Measurements from ENCODE around the gene METTL17.
"Not testable (repeated sequence)": the region's sequence is repeated elsewhere in the genome, so short reads cannot be mapped to it uniquely, and the experiment has no call there.

Gene METTL17

GRCh38 chr14:20989787-20990600 lies at the start of gene METTL17:
Gene METTL17, plus strand, starts transcription at chr14:20989980. Its CDS starts 23 bp downstream, at chr14:20990003.
- H3K4me3 ChIP-seq (ENCODE audit: low read depth, low read length) = peak within 1 kb of the TSS; percentile 86

DNA sequence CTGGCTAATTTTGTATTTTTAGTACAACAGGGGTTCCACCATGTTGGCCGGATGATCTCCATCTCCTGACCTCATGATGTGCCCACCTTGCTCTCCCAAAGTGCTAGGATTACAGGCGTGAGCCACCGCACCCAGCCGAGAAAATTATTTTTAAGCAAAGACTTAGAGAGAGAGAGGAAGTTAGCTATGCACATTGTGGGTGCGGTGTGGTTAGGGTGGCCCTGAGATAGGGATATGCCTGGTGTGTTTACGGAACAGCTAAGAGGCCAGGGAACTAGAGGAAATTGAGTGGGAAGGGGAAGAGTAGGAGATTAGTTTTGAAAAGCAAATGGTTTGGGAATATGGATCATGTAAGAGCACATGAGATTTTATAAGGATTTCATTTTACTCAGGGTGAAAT lies 44.6 kb upstream of the METTL17 start:
- not testable (repeated sequence) for H3K4me3 ChIP-seq (ENCODE audit: low read depth, low read length)

- not testable (repeated sequence) for H3K4me3 ChIP-seq (ENCODE audit: low read depth, low read length)
Observed at GRCh38 chr14:20946707-20947106, 43.1 kb upstream of the METTL17 start.

- H3K4me3 ChIP-seq (ENCODE audit: low read depth, low read length) = not testable (repeated sequence)
Observed at GRCh38 chr14:20954736-20955537, 34.8 kb upstream of the METTL17 start, which contains the start of gene RNASE2. Gene RNASE2, plus strand, starts transcription at chr14:20955487. Its CDS starts 285 bp downstream, at chr14:20955772.

- not testable (repeated sequence) for H3K4me3 ChIP-seq (ENCODE audit: low read depth, low read length)
Observed at GRCh38 chr14:20955538-20955873, 34.3 kb upstream of the METTL17 start.

DNA sequence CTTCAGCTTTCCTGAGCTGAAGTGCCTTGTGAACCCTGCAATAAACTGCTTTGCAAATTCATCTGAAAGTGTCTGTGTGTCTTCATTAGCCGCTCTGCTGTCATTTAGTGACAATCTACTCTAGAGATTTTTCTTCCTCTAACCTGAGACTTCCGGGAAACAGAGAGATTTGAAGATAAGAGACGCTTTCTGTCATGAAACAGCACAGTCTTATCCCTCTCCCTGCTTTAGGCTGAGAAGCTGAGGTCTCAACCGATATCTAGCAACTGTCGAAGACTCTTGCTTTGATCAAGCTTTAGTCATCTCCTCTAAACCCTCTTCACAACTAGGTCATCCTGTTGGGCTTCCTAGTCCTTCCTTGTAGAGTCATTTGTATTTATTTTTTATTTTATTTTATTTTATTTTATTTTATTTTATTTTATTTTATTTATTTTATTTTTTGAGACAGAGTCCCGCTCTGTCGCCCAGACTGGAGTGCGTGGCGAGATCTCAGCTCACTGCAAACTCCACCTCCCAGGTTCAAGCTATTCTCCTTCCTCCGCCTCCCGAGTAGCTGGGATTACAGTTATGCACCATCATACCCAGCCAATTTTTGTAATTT lies 33.3 kb upstream of the METTL17 start:
- no peak overlapping the region for H3K4me3 ChIP-seq (ENCODE audit: low read depth, low read length)

- not testable (repeated sequence) for H3K4me3 ChIP-seq (ENCODE audit: low read depth, low read length)
Observed at GRCh38 chr14:20958946-20959345, 30.8 kb upstream of the METTL17 start.

DNA sequence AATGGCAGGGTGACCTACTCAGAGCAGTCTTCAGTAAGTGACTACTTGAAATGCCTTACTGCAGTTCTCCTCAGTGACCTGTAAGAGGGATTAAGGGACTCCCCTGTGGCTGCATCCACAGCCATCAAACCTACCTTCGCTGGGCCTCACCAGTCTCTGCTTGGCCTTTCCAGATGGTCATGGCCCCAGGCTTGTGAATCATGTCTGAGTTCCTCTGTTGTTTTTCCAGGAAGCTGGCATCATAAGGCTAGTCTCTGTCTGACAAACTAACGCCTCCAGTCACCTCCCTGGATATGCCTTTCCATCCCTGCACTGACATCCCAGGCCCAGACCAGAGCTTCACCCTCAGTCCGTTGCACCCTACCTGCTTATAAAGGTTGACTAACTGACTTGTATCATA lies 20.4 kb upstream of the METTL17 start:
- H3K4me3 ChIP-seq (ENCODE audit: low read depth, low read length) = no peak overlapping the region

DNA sequence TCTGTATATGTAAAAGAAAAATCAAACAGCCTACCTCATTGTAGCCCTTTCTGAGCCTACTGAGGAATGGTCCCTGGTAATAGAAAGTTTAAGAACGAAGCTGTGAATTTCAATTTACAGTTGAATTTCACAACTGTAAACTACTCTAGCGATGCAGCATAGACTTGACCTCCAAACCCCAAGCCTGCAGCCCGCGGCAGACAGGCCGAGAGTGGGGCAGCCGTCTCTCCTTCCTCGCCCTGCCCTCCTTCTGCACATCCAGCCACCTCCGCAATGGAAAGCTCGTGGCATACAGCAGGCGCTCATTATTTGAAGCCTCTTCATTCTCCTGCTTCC lies 19.2 kb upstream of the METTL17 start:
- H3K4me3 ChIP-seq (ENCODE audit: low read depth, low read length) = peak overlapping the region; percentile 81

- peak overlapping the region; percentile 81 for H3K4me3 ChIP-seq (ENCODE audit: low read depth, low read length)
Observed at GRCh38 chr14:20970983-20971704, 18.6 kb upstream of the METTL17 start.

DNA sequence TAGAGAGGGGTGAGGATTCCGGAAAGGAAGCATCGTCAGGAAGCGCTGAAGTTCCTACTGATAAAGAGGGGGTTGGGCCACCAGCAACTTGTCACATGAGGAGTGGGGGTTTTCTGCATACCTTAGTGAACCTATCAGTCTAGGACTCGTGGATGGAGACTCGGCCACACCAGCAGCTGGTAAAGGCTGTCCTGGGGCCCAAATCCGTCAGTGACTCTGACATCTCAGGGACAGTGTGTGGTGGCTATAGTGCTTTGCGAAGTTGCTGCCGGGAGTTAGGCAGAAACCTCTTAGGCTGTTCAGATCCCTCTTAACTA lies 18.1 kb upstream of the METTL17 start:
- no peak overlapping the region for H3K4me3 ChIP-seq (ENCODE audit: low read depth, low read length)

GRCh38 chr14:20973501-20973900 lies 16.3 kb upstream of the METTL17 start:
- no peak overlapping the region for H3K4me3 ChIP-seq (ENCODE audit: low read depth, low read length)

DNA sequence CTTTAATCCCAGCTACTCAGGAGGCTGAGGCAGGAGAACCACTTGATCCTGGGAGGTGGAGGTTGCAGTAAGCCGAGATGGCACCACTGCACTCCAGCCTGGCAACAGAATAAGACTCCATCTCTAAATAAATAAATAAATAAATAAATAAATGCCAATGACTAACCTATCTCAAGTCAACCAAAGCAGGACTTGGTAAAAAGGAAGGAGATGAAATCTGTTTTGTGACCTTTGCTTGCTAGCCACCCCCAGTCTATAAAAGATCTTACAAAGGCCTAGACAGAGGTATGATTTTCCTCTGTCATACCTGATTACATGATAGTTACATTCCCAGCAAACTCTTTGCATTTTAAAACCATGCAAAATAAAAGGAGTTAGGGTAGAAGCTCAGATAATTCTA lies 13.5 kb upstream of the METTL17 start:
- H3K4me3 ChIP-seq (ENCODE audit: low read depth, low read length) = no peak overlapping the region

DNA sequence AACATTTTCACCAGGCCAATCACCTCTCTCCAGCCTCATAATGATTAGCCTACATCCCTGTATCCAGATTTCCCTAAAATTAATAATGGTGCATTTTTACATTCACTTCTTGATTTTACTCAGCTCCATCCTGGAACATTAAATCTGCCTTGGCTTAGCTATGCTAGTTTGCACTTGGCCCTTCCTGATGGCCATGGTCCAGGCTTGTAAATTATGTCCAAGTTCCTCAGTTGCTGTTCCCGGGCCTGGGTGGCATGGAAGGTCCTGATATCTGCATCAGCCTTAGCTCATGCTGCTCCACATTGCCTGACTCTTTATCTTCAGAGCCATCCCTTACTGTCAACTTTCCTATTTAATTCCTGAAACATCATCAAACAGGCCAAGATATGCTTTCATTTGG lies 11.1 kb upstream of the METTL17 start:
- H3K4me3 ChIP-seq (ENCODE audit: low read depth, low read length) = no peak overlapping the region

DNA sequence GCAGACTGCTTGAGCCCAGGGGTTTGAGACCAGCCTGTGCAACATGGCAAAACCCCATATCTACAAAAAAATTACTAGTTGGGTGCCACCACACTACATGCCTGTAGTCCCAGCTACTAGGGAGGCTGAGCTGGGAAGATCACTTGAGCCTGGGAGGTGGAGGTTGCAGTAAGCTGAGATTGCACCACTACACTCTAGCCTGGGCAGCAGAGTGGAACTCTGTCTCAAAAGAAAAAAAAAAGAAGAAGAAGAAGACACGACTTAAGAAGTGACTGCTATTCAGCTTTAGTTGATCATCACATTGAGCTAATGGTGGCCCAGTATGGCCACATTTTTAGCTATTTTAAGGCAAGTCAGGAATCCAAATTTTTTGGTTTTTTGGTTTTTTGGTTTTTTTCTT lies 8.9 kb upstream of the METTL17 start:
- H3K4me3 ChIP-seq (ENCODE audit: low read depth, low read length) = no peak overlapping the region

GRCh38 chr14:20982646-20983369 lies 7.0 kb upstream of the METTL17 start:
- no peak overlapping the region for H3K4me3 ChIP-seq (ENCODE audit: low read depth, low read length)

- H3K4me3 ChIP-seq (ENCODE audit: low read depth, low read length) = not testable (repeated sequence)
Observed at GRCh38 chr14:20985650-20986049, 4.1 kb upstream of the METTL17 start.

DNA sequence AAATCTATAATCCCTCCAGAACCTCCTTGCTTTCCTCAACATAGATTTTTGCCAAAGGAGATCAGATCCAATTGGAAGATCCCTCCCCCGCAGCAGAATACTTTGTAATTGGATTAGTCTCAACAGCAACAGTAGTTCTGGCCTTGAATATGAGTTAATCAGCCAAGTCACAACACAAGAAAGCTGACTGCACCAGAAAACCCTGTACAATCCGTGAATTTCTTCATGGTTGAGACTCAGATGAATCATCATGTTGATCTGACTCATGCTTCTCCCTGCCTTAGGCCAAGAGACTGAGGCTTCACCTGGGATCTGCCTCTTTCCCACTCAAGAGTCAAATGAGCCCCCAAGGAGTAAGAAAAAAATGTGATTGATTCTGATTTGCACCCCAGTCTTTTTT lies 3.0 kb upstream of the METTL17 start:
- no peak overlapping the region for H3K4me3 ChIP-seq (ENCODE audit: low read depth, low read length)

DNA sequence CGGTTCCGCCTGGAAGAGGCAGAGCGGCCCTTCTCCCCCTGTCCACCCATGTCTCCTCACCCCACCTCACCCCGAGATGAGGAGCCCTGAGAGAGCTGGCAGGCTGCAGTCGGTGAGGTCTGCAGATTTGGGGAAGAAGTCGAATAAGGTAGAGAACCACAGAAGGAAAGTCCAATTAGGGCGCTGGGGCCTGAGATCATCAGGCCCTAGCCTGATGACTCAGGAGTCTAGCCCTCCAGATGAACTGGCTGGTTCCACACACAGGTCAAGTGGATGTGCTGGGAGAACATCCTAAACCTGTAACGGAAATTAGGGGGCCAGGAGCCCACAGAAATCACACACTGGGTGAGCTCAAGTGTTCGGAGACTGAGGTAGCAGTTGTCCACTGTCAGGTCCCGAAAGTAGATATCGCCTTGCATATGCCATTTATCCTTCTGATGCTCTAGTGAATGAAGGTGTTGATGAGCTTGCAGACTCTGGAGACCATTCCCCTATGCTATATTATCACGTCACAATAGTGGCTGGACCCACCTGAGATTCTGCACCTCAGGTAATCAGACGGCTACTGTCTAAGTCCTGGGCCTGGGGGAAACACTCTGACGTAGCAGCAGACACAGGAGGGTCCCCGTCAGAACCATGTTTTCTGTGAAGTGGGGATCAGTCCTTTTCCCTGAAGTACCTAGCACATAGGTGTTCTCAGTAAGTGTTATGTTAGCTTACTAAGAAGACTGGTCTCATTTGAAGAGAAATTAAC lies 886 bp upstream of the METTL17 start:
- peak overlapping the region; percentile 41 for H3K4me3 ChIP-seq (ENCODE audit: low read depth, low read length)

DNA sequence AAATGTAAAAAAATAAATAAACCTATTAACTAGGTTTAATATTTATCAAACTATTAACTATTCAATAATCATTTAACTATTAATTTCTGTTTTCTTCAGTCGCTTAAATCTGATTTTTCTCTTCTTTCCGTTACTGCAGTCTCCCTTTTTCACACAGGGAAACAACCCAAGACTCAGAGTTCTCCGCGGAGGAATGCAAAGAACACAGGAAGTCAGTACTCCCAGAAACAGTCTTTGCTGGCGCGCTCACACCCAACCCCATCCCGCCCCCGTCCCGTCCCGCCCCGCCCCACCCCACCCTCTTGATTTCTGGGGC lies 351 bp upstream of the METTL17 start:
- H3K4me3 ChIP-seq (ENCODE audit: low read depth, low read length) = peak overlapping the region; percentile 41

All from iPS-11a (cell line).